GM18526 (cell line): ENCODE measurements around the gene MUC5B.

Source experiments
- POLR2A ChIP-seq: IDR thresholded peaks from 3 replicates; pipeline ENCODE4 v1.6.1; 2011; ENCODE audit not compliant: insufficient read length; ENCODE audit errors: extremely low read depth

MUC5B gene

DNA sequence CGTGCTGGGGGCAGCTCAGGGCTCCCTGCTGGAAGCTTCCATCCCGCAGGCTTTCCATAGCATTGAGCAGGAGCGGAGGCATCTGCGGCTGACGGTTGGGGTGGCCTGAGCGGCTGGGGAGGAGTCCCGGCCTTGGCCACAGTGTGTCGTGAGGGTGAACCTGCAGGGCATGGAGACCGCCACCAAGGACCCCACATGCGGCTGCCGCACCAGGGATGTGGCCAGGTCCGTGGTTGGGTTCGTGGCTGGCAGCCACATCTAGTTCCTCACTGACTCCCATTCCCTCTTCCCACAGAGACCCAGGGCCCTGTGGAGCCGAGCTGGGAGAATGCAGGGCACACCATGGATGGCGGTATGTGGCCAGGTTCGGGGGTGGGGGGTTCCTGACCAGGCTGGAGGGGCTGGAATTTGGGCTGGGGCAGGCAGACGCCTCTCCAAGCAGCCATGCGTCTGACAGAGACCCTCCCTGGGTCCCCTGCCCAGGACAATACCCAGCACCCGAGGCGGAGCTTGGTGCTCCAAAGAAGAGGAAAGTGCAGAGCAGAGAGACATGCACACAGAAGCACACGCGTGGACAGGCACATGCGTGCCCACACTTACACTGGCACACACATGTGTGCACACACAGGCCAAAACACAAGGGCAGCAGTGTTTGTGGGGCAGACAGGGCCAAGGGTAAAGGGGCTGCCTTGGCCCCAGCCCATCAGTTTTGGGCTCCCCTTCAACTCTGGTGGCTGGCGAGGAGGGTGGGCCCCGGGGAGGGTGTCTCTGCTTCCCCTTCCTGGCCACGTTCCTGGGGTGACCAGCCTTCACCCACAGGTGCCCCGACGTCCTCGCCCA lies 2.7 kb downstream of the MUC5B start:
- TF ChIP-seq POLR2A = no peak

DNA sequence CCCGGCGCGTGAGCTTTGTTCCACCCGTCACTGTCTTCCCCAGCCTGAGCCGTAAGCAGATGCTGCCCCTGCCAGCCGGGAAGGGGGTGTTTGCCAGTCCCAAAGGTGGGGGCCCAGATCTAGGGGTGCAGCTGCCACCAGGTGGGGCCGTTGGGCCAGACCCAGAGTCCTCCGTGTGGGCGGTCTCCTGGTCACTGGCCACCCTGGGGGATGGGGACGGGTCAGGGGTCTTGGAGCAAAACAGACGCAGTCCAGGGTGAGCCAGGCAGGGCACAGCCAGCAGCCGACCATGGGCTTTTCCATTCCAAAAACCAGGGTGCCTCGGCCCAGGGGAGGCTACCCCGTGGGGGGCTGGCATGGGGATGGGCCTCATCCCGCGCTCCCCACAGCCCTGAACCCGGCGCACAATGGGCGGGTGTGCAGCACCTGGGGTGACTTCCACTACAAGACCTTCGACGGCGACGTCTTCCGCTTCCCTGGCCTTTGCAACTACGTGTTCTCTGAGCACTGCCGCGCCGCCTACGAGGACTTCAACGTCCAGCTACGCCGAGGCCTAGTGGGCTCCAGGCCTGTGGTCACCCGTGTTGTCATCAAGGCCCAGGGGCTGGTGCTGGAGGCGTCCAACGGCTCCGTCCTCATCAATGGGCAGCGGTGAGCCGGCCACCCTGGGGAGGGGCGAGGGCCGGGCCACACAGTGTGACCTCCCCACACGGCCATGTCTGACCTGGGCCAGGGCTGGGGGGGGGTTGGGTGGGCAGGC lies 3.5 kb downstream of the MUC5B start:
- no peak for TF ChIP-seq POLR2A

DNA sequence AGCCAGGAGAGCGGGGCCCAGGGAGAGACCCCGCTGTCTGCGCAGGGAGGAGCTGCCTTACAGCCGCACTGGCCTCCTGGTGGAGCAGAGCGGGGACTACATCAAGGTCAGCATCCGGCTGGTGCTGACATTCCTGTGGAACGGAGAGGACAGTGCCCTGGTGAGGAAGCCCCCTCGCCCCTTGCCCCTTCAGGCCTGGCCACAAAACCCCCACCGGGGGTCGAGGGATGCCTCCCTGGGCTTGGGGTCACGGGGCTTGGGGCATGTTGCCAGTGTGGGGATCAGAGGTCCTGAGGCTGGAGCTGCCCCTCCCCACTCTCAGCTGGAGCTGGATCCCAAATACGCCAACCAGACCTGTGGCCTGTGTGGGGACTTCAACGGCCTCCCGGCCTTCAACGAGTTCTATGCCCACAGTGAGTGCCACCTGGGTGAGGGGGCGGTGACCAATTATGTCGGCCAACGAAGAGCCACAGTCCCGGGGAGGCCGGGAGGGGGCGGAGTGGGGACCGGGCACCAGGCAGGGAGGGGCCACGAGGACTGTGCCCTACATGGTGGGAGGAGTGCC lies 4.2 kb downstream of the MUC5B start:
- TF ChIP-seq POLR2A = no peak

DNA sequence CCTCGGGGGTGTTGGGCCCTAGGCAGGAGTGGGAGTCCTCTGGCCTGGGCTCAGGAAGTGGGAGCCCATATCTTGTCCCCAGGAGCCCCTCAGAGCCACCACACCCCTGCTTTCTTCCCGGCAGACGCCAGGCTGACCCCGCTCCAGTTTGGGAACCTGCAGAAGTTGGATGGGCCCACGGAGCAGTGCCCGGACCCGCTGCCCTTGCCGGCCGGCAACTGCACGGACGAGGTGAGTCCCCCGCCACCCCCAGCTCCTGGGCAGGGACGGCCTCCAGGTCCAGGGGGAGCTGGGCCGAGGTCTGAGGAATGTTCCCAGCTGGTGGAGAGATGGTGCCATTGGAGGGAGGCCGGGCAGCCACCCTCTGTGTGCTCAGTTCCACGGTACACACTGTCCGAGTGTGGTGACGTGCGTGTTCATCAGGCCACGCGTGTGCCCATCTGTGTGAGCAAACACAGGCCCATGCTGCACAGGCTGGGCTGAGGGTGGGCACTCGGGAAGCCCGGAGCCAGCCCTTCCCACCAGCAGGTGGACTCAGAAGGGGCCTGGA lies 4.8 kb downstream of the MUC5B start:
- no peak for TF ChIP-seq POLR2A

DNA sequence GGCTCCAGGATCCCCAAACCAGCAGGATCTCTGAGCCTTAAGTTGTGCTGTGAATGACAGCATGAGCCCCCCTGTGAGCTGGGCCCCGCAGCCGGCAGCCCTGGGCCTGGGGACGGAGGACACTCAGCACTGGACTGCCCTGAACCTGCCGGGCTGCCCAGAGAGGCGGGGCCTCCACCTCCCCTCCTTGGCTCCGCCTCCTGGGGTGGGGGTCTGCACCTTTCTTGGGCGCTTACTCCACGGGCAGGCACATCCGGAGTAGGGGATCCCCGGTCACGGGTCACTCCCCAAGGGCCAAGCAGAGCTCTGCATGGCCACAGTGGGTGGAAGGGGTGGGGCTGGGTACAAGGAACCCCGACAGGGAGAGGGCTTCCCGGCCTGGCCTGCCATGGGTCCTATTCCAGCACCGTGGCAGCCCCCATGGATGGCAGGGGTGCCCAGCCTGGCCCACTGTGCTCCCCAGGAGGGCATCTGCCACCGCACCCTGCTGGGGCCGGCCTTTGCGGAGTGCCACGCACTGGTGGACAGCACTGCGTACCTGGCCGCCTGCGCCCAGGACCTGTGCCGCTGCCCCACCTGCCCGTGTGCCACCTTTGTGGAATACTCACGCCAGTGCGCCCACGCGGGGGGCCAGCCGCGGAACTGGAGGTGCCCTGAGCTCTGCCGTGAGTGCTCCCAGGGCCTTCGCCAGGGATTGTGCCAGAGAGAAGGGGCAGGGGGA lies 5.4 kb downstream of the MUC5B start:
- no peak for TF ChIP-seq POLR2A

DNA sequence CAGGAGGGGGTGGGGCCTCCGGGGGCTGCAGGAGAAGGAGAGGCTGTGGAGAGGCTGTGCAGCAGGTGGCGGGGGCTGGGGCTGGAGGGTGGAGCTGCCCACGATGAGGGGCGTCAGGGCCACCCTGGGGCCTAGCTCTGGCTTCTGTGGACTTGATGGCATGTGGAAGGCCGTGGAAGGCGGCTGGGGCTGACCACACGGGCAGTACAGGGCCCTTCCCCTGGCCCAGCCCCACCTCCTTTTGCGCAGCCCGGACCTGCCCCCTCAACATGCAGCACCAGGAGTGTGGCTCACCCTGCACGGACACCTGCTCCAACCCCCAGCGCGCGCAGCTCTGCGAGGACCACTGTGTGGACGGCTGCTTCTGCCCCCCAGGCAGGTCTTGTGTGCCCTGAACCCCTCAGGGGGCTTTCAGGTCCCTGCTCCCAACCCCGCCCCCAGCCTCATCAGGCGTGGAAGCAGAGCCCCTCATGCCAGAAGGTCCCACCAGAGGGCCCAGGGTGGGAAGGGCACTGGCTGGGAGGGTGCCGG lies 6.1 kb downstream of the MUC5B start:
- no peak for TF ChIP-seq POLR2A

GRCh38 chr11:1229471-1230120 lies 6.7 kb downstream of the MUC5B start:
- no peak for TF ChIP-seq POLR2A

- no peak for TF ChIP-seq POLR2A
These were observed 7.2 kb downstream of the MUC5B start for GRCh38 chr11:1230121-1230455.

GRCh38 chr11:1230456-1231395 lies 7.9 kb downstream of the MUC5B start:
- no peak for TF ChIP-seq POLR2A

DNA sequence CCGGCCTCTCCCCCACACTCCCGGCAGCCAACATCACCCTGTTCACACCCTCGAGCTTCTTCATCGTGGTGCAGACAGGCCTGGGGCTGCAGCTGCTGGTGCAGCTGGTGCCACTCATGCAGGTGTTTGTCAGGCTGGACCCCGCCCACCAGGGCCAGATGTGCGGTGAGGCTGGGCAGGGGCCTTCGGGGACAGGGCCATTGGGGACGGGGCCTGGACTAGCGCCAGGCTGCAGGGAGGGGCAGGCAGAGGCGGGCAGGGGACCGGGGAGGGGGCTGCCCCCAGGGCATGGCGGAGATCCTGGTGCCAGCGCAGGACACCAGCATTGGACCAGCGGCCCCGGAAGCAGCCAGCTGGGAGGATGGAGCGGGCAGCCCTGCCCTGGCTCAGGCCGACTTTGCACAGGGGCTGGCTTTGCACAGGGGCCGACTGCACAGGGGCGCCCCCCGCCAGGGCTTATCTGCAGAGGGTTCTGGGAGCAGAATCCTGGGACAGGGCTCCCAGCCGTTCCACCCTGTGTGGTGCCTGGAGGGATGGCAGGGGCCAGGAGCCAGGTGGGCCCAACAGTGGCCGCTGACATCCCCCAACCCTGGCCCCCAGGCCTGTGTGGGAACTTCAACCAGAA lies 8.6 kb downstream of the MUC5B start:
- no peak for TF ChIP-seq POLR2A

- no peak for TF ChIP-seq POLR2A
These were observed 9.4 kb downstream of the MUC5B start for GRCh38 chr11:1232021-1232882.

- no peak for TF ChIP-seq POLR2A
These were observed 10.0 kb downstream of the MUC5B start for GRCh38 chr11:1232883-1233321.
